A673 (cell line): ENCODE measurements around the gene IRX6.

Experiments
- EZH2 ChIP-seq: fragments of 200-600 bp; sonication (generic); IDR thresholded peaks from 2 replicates; pipeline ENCODE4 v1.6.1; 2017; ENCODE audit warnings: borderline replicate concordance, low read depth, mild to moderate bottlenecking, mixed read lengths, antibody characterized with exemption, low read length; ENCODE audit not compliant: poor library complexity, severe bottlenecking
- TF ChIP-seq, protein P1 (sequence below): fragments of 300-800, 200-600 bp; sonication (generic); conservative IDR thresholded peaks from 2 replicates; pipeline ENCODE4 v1.5.1; 2017; ENCODE audit warnings: low read depth, mild to moderate bottlenecking, antibody characterized with exemption, low read length, moderate library complexity, mixed read lengths

DNA sequence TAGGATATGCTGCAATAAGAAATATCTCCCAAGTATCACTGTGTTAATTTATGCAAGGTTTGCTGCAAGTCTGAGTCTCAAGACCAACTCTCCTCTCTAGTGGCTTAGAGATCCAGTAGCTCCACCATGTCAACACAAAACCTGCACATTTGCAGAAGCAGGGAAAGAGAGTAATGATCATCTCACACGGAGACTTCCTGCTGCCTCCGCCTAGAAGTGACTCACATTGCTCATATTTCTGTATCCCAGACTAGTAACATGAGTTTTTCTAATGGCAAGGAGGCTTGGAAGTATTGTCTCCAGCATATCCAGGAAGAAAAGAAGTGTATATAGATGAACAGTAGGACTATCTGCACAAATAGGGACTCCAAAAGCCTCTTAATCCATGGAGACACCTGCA is 15.0 kb upstream of the IRX6 start:
- TF ChIP-seq, protein P1, sequence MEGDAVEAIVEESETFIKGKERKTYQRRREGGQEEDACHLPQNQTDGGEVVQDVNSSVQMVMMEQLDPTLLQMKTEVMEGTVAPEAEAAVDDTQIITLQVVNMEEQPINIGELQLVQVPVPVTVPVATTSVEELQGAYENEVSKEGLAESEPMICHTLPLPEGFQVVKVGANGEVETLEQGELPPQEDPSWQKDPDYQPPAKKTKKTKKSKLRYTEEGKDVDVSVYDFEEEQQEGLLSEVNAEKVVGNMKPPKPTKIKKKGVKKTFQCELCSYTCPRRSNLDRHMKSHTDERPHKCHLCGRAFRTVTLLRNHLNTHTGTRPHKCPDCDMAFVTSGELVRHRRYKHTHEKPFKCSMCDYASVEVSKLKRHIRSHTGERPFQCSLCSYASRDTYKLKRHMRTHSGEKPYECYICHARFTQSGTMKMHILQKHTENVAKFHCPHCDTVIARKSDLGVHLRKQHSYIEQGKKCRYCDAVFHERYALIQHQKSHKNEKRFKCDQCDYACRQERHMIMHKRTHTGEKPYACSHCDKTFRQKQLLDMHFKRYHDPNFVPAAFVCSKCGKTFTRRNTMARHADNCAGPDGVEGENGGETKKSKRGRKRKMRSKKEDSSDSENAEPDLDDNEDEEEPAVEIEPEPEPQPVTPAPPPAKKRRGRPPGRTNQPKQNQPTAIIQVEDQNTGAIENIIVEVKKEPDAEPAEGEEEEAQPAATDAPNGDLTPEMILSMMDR = no peak
- no peak for TF ChIP-seq EZH2
